Stimulated activated effector memory CD8-positive, alpha-beta T cell treated with anti-CD3 and anti-CD28 coated beads, Interleukin-12 subunit alpha, Interleukin-12 subunit beta, amount 100 ng/mL, for 72 hours (primary cell): Measurements from ENCODE around the gene PSRC1.
A peak's percentile ranks its signal among the peaks of the same experiment; 100 is the strongest.
"Not testable (repeated sequence)": the region's sequence is repeated elsewhere in the genome, so short reads cannot be mapped to it uniquely, and the experiment has no call there.

Experiments
- ATAC-seq: fragments of 150-1000 bp; cut with Tn5 transposase; 2 replicates; pipeline ENCODE4 v1.10.0; 2021
- DNase-seq, 2 donors: peaks; one replicate each; pipeline ENCODE4 v3.0.0; 2021 to 2022; ENCODE audit warnings: low spot score in 2 of 2
- H3K27ac Mint-ChIP-seq: one replicate; pipeline ENCODE4 v1.8.0; 2022; ENCODE audit warnings: mild to moderate bottlenecking, mixed read lengths
- H3K36me3 Mint-ChIP-seq: one replicate; pipeline ENCODE4 v1.8.0; 2022; ENCODE audit warnings: mild to moderate bottlenecking, mixed read lengths
- H3K4me1 Mint-ChIP-seq: one replicate; pipeline ENCODE4 v1.8.0; 2022; ENCODE audit warnings: mixed read lengths
- H3K4me3 Mint-ChIP-seq: one replicate; pipeline ENCODE4 v1.8.0; 2022; ENCODE audit warnings: mild to moderate bottlenecking, mixed read lengths
- H3K9me3 Mint-ChIP-seq: one replicate; pipeline ENCODE4 v1.8.0; 2022; ENCODE audit warnings: mixed read lengths

Gene PSRC1

DNA sequence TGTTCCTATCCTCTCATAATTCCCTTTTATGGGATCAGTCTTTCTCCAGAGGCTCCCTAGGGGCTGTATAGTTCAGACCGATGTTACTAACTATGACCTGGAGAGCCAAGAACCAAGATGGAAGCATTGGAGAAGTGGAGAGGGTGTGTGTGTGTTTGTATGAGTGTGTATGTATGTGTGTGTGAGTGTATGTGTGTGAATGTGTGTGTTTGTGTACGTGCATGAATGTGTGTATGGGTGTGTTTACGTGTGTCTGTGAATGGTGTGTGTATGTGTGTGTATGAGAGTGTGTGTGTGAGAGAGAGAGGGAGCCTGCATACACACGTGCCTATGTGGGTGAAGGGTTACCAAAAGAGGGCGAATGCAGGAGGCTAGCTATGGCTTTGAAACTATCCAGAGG is 18.9 kb upstream of the PSRC1 start:
- H3K27ac Mint-ChIP-seq = no peak overlapping the region
- H3K4me3 Mint-ChIP-seq = no peak overlapping the region
- H3K9me3 Mint-ChIP-seq = no peaks in the 10 kb centered on the region
- no peak for DNase-seq
- ATAC-seq = no peak
- H3K4me1 Mint-ChIP-seq = peaks cover 9% of the 10 kb centered on the region
- H3K36me3 Mint-ChIP-seq = no peaks in the 10 kb centered on the region

GRCh38 chr1:109300650-109301151 is 17.8 kb upstream of the PSRC1 start:
- no peak for ATAC-seq
- Mint-ChIP-seq H3K4me3 (no peak overlapping the region), H3K9me3 (no peaks in the 10 kb centered on the region), H3K27ac (no peak overlapping the region), H3K36me3 (no peaks in the 10 kb centered on the region), H3K4me1 (peaks cover 9% of the 10 kb centered on the region)
- no peak for DNase-seq

- no peaks in the 10 kb centered on the region for H3K36me3 Mint-ChIP-seq
- H3K4me3 Mint-ChIP-seq = no peak overlapping the region
- no peak overlapping the region for H3K27ac Mint-ChIP-seq
- ATAC-seq = no peak
- H3K4me1 Mint-ChIP-seq = peaks cover 9% of the 10 kb centered on the region
- H3K9me3 Mint-ChIP-seq = no peaks in the 10 kb centered on the region
- DNase-seq = no peak
Measured at GRCh38 chr1:109299558-109300343, 16.8 kb upstream of the PSRC1 start.

GRCh38 chr1:109298666-109299557 is 16.0 kb upstream of the PSRC1 start:
- Mint-ChIP-seq H3K4me3 (no peak overlapping the region), H3K27ac (no peak overlapping the region), H3K4me1 (peaks cover 9% of the 10 kb centered on the region), H3K36me3 (no peaks in the 10 kb centered on the region), H3K9me3 (no peaks in the 10 kb centered on the region)
- ATAC-seq = peak; percentile 56
- DNase-seq = no peak

DNA sequence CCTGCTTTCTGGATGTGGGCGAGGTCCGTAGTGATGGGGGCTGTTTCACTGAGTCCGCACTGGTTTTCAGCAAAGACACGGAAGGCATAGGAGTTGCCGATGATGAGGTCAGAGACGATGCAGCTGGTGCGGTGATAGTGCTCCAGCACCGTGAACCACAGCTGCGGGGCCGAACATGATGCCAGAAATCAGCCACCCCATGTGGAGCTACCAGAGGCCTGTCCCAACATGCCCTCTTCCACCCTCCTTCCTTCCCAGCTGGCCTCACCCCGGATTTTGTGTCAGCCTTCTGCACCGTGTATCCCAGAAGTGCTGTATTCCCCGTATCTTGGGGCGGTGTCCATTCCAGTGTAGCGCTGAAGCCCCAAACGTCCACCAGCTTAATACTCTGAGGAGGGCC is 13.8 kb upstream of the PSRC1 start:
- ATAC-seq (no peak), DNase-seq (no peak)
- no peaks in the 10 kb centered on the region for H3K36me3 Mint-ChIP-seq
- H3K4me1 Mint-ChIP-seq = peaks cover 9% of the 10 kb centered on the region
- no peak overlapping the region for H3K4me3 Mint-ChIP-seq
- no peak overlapping the region for H3K27ac Mint-ChIP-seq
- H3K9me3 Mint-ChIP-seq = no peaks in the 10 kb centered on the region

- DNase-seq = no peak
- ATAC-seq = peak; percentile 47
- no peak overlapping the region for H3K27ac Mint-ChIP-seq
- no peaks in the 10 kb centered on the region for H3K36me3 Mint-ChIP-seq
- no peak overlapping the region for H3K4me3 Mint-ChIP-seq
- no peaks in the 10 kb centered on the region for H3K9me3 Mint-ChIP-seq
- H3K4me1 Mint-ChIP-seq = peaks cover 9% of the 10 kb centered on the region
Measured at GRCh38 chr1:109295712-109296415, 12.9 kb upstream of the PSRC1 start.

- Mint-ChIP-seq H3K9me3 (no peaks in the 10 kb centered on the region), H3K4me3 (no peak overlapping the region), H3K4me1 (peaks cover 9% of the 10 kb centered on the region), H3K36me3 (no peaks in the 10 kb centered on the region), H3K27ac (no peak overlapping the region)
- DNase-seq (no peak), ATAC-seq (no peak)
Measured at GRCh38 chr1:109294481-109294880, 11.5 kb upstream of the PSRC1 start.

GRCh38 chr1:109293026-109293425 is 10.1 kb upstream of the PSRC1 start:
- no peaks in the 10 kb centered on the region for H3K9me3 Mint-ChIP-seq
- H3K27ac Mint-ChIP-seq = no peak overlapping the region
- peaks cover under 1% of the 10 kb centered on the region for H3K4me1 Mint-ChIP-seq
- ATAC-seq (no peak), DNase-seq (no peak)
- H3K4me3 Mint-ChIP-seq = no peak overlapping the region
- no peaks in the 10 kb centered on the region for H3K36me3 Mint-ChIP-seq

DNA sequence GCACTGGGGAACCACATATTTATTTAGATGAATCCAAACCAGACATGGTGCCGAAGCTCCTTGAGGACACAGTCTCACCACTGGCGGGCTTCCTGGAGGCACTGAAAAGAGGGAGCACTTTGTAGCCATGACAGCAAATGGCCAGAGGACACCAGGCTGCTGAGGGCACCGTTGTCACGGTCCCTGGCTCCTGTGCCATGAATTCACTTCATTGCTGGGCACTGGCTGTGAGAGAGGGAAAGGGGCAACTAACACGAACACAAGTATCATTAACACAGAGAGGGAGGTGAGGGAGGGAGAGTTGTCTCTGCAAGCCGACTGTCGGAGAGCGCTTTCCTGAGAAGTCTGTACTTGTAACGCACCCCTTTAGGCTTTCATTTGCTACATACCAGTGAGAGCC is 9.4 kb upstream of the PSRC1 start:
- DNase-seq (no peak), ATAC-seq (no peak)
- no peaks in the 10 kb centered on the region for H3K36me3 Mint-ChIP-seq
- no peaks in the 10 kb centered on the region for H3K4me1 Mint-ChIP-seq
- H3K27ac Mint-ChIP-seq = no peak overlapping the region
- H3K9me3 Mint-ChIP-seq = no peaks in the 10 kb centered on the region
- no peak overlapping the region for H3K4me3 Mint-ChIP-seq

GRCh38 chr1:109290998-109291397 is 8.1 kb upstream of the PSRC1 start:
- H3K9me3 Mint-ChIP-seq = no peaks in the 10 kb centered on the region
- no peaks in the 10 kb centered on the region for H3K36me3 Mint-ChIP-seq
- no peaks in the 10 kb centered on the region for H3K4me1 Mint-ChIP-seq
- no peak for ATAC-seq
- no peak overlapping the region for H3K27ac Mint-ChIP-seq
- no peak for DNase-seq
- H3K4me3 Mint-ChIP-seq = no peak overlapping the region

- Mint-ChIP-seq H3K4me1 (no peaks in the 10 kb centered on the region), H3K4me3 (no peak overlapping the region), H3K36me3 (no peaks in the 10 kb centered on the region), H3K9me3 (no peaks in the 10 kb centered on the region), H3K27ac (no peak overlapping the region)
- DNase-seq (no peak), ATAC-seq (no peak)
Measured at GRCh38 chr1:109290137-109290536, 7.2 kb upstream of the PSRC1 start.

DNA sequence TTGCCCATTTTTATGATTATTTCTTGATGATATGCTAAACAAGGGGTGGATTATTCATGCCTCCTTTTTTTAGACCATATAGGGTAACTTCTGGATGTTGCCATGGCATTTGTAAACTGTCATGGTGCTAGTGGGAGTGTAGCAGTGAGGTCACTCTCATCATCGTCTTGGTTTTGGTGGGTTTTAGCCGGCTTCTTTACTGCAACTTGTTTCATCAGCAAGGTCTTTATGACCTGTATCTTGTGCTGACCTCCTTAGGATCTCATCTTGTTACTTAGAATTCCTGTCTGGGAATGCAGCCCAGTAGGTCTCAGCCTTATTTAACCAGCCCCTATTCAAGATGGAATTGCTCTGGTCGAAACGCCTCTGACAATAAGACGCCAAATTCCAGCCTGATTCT is 3.8 kb upstream of the PSRC1 start:
- not testable (repeated sequence) for H3K4me3 Mint-ChIP-seq, DNase-seq, H3K36me3 Mint-ChIP-seq, H3K9me3 Mint-ChIP-seq, H3K27ac Mint-ChIP-seq, ATAC-seq
- H3K4me1 Mint-ChIP-seq = peaks cover 14% of the 10 kb centered on the region

DNA sequence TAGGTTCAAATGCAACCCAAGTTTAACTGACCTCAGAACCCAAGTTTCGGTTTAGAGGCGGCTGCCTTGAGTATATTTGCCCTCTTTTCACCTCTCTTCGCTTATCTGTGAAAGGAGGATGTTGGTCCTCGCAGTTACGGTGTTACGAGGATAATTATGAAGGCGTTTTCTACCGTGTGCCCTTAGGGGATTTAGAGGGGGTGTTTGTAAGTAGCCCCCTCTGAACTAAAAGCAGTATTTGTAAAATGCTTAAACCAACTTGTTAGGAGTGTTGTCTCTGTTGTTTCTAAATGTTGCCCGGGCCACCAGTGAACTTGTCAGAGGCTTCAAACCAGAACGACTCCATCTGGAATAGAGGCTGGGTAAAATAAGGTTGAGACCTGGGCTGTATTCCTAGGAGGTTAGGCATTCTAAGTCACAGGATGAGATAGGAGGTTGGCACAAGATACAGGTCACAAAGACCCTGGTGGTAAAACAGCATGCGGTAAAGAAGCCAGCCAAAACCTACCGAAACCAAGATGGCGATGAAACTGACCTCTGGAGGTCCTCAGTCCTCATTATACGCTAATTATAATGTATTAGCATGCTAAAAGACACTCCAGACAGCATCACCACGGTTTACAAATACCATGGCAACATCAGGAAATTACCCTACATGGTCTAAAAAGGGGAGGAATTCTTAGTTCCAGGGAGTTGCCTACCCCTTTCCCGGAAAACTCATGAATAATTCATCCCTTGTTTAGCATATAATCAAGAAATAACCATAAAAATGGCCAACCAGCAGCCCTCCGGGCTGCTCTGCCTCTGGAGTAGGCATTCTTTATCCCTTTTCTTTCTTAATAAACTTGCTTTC is 1.0 kb upstream of the PSRC1 start:
- H3K4me1 Mint-ChIP-seq = peaks cover 14% of the 10 kb centered on the region
- no peak for DNase-seq
- peaks cover 16% of the 10 kb centered on the region for H3K36me3 Mint-ChIP-seq
- no peak for ATAC-seq
- peak overlapping the region; percentile 94 for H3K4me3 Mint-ChIP-seq
- H3K27ac Mint-ChIP-seq = peak overlapping the region; percentile 92
- no peaks in the 10 kb centered on the region for H3K9me3 Mint-ChIP-seq

- DNase-seq = no peak
- Mint-ChIP-seq H3K27ac (peak overlapping the region; percentile 92), H3K4me3 (peak overlapping the region; percentile 94), H3K4me1 (peaks cover 14% of the 10 kb centered on the region), H3K9me3 (no peaks in the 10 kb centered on the region), H3K36me3 (peaks cover 17% of the 10 kb centered on the region)
- no peak for ATAC-seq
Measured at GRCh38 chr1:109282497-109282951, 421 bp downstream of the PSRC1 start.
